Thyroid gland (tissue), 4 donors: ENCODE data around the gene SATB1. TPM values are rescaled to one million over a fixed set of nuclear protein-coding genes. Genes with fewer than 3 reads are reported as not detected.

Experiments
- DNase-seq, 2 donors: peaks; one replicate each; pipeline ENCODE4 v3.0.0-alpha.2; 2019
- H3K27ac ChIP-seq, 3 donors: fragments of 200-600 bp; sonication (generic); 1 replicate in 2 of 3; 2 replicates in 1 of 3; pipeline ENCODE4 v1.5.1; 2016 to 2019; ENCODE audit warnings: mild to moderate bottlenecking in 1 of 3, moderate library complexity in 1 of 3
- H3K27me3 ChIP-seq: fragments of 200-600 bp; sonication (generic); one replicate; pipeline ENCODE4 v1.5.1; 2019
- H3K36me3 ChIP-seq, 2 donors: fragments of 200-600 bp; sonication (generic); one replicate each; pipeline ENCODE4 v1.5.1; 2016 to 2019
- H3K4me1 ChIP-seq, 2 donors: fragments of 200-600 bp; sonication (generic); one replicate each; pipeline ENCODE4 v1.5.1; 2017 to 2019
- H3K4me3 ChIP-seq, 3 donors: fragments of 200-600 bp; sonication (generic); replicated peaks in 1 of 3; 1 replicate in 2 of 3; 2 replicates in 1 of 3; pipeline ENCODE4 v1.5.1; 2016; ENCODE audit warnings: mild to moderate bottlenecking in 1 of 3
- H3K9me3 ChIP-seq: fragments of 200-600 bp; sonication (generic); one replicate; pipeline ENCODE4 v1.5.1; 2017
- CTCF ChIP-seq, 6 experiments: fragments of 200-600 bp in 3 of 6; fragments of 450-650 bp in 3 of 6; sonication (generic) in 3 of 6; IDR thresholded peaks; one replicate each; pipeline ENCODE4 v1.5.1; 2016 to 2019; ENCODE audit warnings: antibody characterized with exemption in 6 of 6, mild to moderate bottlenecking in 2 of 6, inconsistent platforms in 1 of 6, moderate library complexity in 1 of 6
- POLR2A ChIP-seq, 2 donors: fragments of 450-650 bp; IDR thresholded peaks; one replicate each; pipeline ENCODE4 v1.6.1; 2017; ENCODE audit warnings: antibody characterized with exemption in 2 of 2, mild to moderate bottlenecking in 2 of 2, moderate library complexity in 1 of 2
- WGBS, 2 donors: methylation state at CpG; one replicate each; pipeline ENCODE4 v1.1.5; 2017; 5-methylcytosine and 5-hydroxymethylcytosine counted together
- intact Hi-C: fragments of 100-400 bp; cut with DNase I; formaldehyde crosslinking; loops from one replicate; pipeline ENCODE4 v1.15.1; 2023
- total RNA-seq, 4 donors: library from RNA; depleted of rRNA; stranded (reverse); fragments of >200 nt; gene quantifications; one replicate each; pipeline ENCODE4 v1.2.3, GENCODE V29; 2016

The SATB1 gene
- total RNA-seq, 4 donors from 2014 or later = 45.4 to 115 (median 64.4) TPM

GRCh38 chr3:18307529-18307928 lies 117.6 kb downstream of the SATB1 start:
- Histone ChIP-seq H3K27me3 (no peaks in the 10 kb centered on the region), H3K27ac (no peak overlapping the region), H3K36me3 (no peaks in the 10 kb centered on the region), H3K4me3 (no peak overlapping the region), H3K4me1 (no peaks in the 10 kb centered on the region), H3K9me3 (no peaks in the 10 kb centered on the region)
- DNase-seq = no peak
- intact Hi-C loops = no loop called here
- TF ChIP-seq POLR2A (IDR thresholded peaks at IDR 0.05) = no peak
- no peak for TF ChIP-seq CTCF (IDR thresholded peaks at IDR 0.05)
- 80 to 87% methylated on average over 1 of the region's 1 CpG for WGBS, 2 donors

DNA sequence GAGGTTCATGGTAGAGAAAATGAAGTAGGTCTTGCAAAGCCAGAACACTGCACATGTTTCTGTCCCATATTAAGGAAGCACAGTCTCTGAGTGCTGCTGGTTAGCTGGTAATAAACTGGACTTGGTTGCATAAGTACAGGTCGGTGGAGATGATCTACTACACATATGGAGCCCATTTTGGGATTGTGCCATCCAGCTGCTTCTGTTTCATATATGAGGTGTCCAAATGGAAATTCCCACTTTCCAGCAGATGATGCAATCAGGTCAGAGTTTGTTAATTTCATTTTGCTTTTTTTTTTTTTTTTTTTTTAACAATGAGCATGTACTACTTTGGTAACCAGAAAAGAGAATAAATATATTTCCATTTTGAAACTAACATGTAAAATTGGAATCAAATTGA lies 122.6 kb downstream of the SATB1 start:
- Histone ChIP-seq H3K27me3 (no peaks in the 10 kb centered on the region), H3K4me1 (no peaks in the 10 kb centered on the region), H3K4me3 (no peak overlapping the region), H3K36me3 (no peaks in the 10 kb centered on the region), H3K27ac (no peak overlapping the region), H3K9me3 (no peaks in the 10 kb centered on the region)
- TF ChIP-seq CTCF (IDR thresholded peaks at IDR 0.05) = no peak
- TF ChIP-seq POLR2A (IDR thresholded peaks at IDR 0.05) = no peak
- WGBS, 2 donors = 92 to 97% methylated on average over 1 of the region's 1 CpG
- intact Hi-C loops = no loop called here
- no peak for DNase-seq

GRCh38 chr3:18301781-18302180 lies 123.4 kb downstream of the SATB1 start:
- DNase-seq = no peak
- H3K27ac ChIP-seq = no peak overlapping the region
- no peaks in the 10 kb centered on the region for H3K9me3 ChIP-seq
- intact Hi-C loops = no loop called here
- H3K27me3 ChIP-seq = no peaks in the 10 kb centered on the region
- no peak overlapping the region for H3K4me3 ChIP-seq
- no peak for TF ChIP-seq CTCF (IDR thresholded peaks at IDR 0.05)
- no peak for TF ChIP-seq POLR2A (IDR thresholded peaks at IDR 0.05)
- no peaks in the 10 kb centered on the region for H3K4me1 ChIP-seq
- no peaks in the 10 kb centered on the region for H3K36me3 ChIP-seq
- 95 to 97% methylated on average over 1 of the region's 1 CpG for WGBS, 2 donors

DNA sequence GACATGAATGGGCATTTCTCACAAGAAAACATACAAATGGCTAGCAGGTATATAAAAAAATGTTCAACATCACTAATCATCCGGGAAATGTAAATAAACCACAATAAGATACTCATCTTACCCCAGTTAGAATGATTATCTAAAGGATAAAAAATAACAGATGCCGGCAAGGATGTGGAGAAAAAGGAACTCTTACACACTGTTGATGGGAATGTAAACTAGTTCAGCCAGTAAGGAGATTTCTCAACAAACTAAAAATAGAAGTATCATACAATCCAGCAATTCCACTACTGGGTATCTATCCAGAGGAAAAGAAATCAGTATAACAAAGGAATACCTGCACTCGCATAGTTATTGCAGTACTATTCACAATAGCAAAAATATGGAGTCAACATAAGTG lies 124.2 kb downstream of the SATB1 start:
- H3K27ac ChIP-seq = no peak overlapping the region
- 85% methylated on average over 3 of the region's 3 CpGs for WGBS, 2 donors
- H3K9me3 ChIP-seq = no peaks in the 10 kb centered on the region
- H3K4me3 ChIP-seq = no peak overlapping the region
- no peak for DNase-seq
- no peaks in the 10 kb centered on the region for H3K27me3 ChIP-seq
- H3K36me3 ChIP-seq = no peaks in the 10 kb centered on the region
- intact Hi-C loops = no loop called here
- no peak for TF ChIP-seq POLR2A (IDR thresholded peaks at IDR 0.05)
- TF ChIP-seq CTCF (IDR thresholded peaks at IDR 0.05) = no peak
- H3K4me1 ChIP-seq = no peaks in the 10 kb centered on the region

- Histone ChIP-seq H3K36me3 (no peaks in the 10 kb centered on the region), H3K27ac (no peak overlapping the region), H3K27me3 (no peaks in the 10 kb centered on the region), H3K4me1 (no peaks in the 10 kb centered on the region), H3K4me3 (no peak overlapping the region), H3K9me3 (no peaks in the 10 kb centered on the region)
- intact Hi-C loops = no loop called here
- TF ChIP-seq POLR2A (IDR thresholded peaks at IDR 0.05) = no peak
- TF ChIP-seq CTCF (IDR thresholded peaks at IDR 0.05) = no peak
- no peak for DNase-seq
Observed at GRCh38 chr3:18297126-18297525, 128.0 kb downstream of the SATB1 start.
